Stimulated activated CD4-positive, alpha-beta T cell treated with anti-CD3 and anti-CD28 coated beads, Interleukin-15, amount 100 ng/mL, for 24 hours (primary cell): Measurements from ENCODE around the gene YLPM1.
"Not testable (repeated sequence)": the region's sequence is repeated elsewhere in the genome, so short reads cannot be mapped to it uniquely, and the experiment has no call there.

ENCODE experiments used
- DNase-seq: peaks from one replicate; pipeline ENCODE4 v3.0.0-alpha.2; 2020

YLPM1 gene

GRCh38 chr14:74762917-74763802 is at the start of gene YLPM1:
Gene YLPM1 (plus strand): TSS chr14:74763316. CDS start chr14:74763490, 174 bp downstream.
- DNase-seq, result peak; percentile 93

GRCh38 chr14:74713395-74713735 is 49.8 kb upstream of the YLPM1 start:
- DNase-seq, result no peak

- no peak for DNase-seq
Measured at GRCh38 chr14:74720526-74720925, 42.6 kb upstream of the YLPM1 start.

- no peak for DNase-seq
Measured at GRCh38 chr14:74723134-74723533, 40.0 kb upstream of the YLPM1 start.

GRCh38 chr14:74732387-74732786 is 30.7 kb upstream of the YLPM1 start:
- no peak for DNase-seq

GRCh38 chr14:74733221-74733620 is 29.9 kb upstream of the YLPM1 start:
- no peak for DNase-seq

- DNase-seq, result no peak
Measured at GRCh38 chr14:74735125-74735524, 28.0 kb upstream of the YLPM1 start.

- no peak for DNase-seq
Measured at GRCh38 chr14:74737753-74738325, 25.3 kb upstream of the YLPM1 start.

- DNase-seq, result no peak
Measured at GRCh38 chr14:74739293-74740030, 23.7 kb upstream of the YLPM1 start.

GRCh38 chr14:74747237-74747636 is 15.9 kb upstream of the YLPM1 start:
- DNase-seq, result no peak

- DNase-seq, result no peak
Measured at GRCh38 chr14:74754157-74754556, 9.0 kb upstream of the YLPM1 start.

GRCh38 chr14:74754899-74755298 is 8.2 kb upstream of the YLPM1 start:
- no peak for DNase-seq

GRCh38 chr14:74756326-74756725 is 6.8 kb upstream of the YLPM1 start:
- DNase-seq, result no peak

GRCh38 chr14:74758505-74758904 is 4.6 kb upstream of the YLPM1 start:
- DNase-seq, result not testable (repeated sequence)

- peak; percentile 17 for DNase-seq
Measured at GRCh38 chr14:74763803-74764531, 851 bp downstream of the YLPM1 start.

- DNase-seq, result no peak
Measured at GRCh38 chr14:74765721-74766120, 2.6 kb downstream of the YLPM1 start.

- no peak for DNase-seq
Measured at GRCh38 chr14:74771399-74771798, 8.3 kb downstream of the YLPM1 start.

- DNase-seq, result no peak
Measured at GRCh38 chr14:74784634-74785033, 21.5 kb downstream of the YLPM1 start.

- no peak for DNase-seq
Measured at GRCh38 chr14:74785056-74785613, 22.0 kb downstream of the YLPM1 start.

GRCh38 chr14:74786796-74787315 is 23.7 kb downstream of the YLPM1 start:
- no peak for DNase-seq

- no peak for DNase-seq
Measured at GRCh38 chr14:74792249-74793039, 29.3 kb downstream of the YLPM1 start.
